ENCODE data around the gene AGBL1.

GRCh38 chr15:86620641-86621349 is 541.1 kb downstream of the AGBL1 start:
- TF ChIP-seq CTCF (IDR thresholded peaks at IDR 0.05; ENCODE audit: insufficient read depth, low read length, poor library complexity, severe bottlenecking) (no peak), EZH2phosphoT487 (conservative IDR thresholded peaks at IDR 0.05; ENCODE audit: low read length) (no peak)

Data from SU-DHL-6 (cell line).